Measurements from ENCODE around the gene SMTN.

The SMTN gene

DNA sequence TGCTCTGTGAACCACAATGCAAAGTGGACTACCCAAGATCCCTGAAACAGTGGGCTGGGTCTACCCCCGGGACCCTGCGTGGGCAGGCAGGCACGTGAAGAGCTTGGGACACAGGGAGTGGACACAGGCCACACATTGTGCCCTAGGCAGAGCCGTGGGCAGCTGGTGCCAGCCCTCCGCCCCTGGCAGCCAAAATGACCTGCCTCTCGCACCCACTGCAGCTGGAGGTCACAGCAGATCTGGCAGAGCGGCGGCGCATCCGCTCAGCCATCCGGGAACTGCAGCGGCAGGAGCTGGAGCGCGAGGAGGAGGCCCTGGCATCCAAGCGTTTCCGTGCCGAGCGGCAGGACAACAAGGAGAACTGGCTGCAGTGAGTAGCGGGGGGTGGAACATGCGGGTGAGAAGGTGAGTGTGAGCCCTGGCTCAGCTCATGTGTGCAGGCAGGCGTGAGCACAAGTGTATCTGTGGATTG lies 6.7 kb downstream of the SMTN start:
- no peak for DNase-seq (ENCODE audit: low read depth)
- no peak overlapping the region for H3K4me3 ChIP-seq (ENCODE audit: low read length)
- TF ChIP-seq, protein P1, sequence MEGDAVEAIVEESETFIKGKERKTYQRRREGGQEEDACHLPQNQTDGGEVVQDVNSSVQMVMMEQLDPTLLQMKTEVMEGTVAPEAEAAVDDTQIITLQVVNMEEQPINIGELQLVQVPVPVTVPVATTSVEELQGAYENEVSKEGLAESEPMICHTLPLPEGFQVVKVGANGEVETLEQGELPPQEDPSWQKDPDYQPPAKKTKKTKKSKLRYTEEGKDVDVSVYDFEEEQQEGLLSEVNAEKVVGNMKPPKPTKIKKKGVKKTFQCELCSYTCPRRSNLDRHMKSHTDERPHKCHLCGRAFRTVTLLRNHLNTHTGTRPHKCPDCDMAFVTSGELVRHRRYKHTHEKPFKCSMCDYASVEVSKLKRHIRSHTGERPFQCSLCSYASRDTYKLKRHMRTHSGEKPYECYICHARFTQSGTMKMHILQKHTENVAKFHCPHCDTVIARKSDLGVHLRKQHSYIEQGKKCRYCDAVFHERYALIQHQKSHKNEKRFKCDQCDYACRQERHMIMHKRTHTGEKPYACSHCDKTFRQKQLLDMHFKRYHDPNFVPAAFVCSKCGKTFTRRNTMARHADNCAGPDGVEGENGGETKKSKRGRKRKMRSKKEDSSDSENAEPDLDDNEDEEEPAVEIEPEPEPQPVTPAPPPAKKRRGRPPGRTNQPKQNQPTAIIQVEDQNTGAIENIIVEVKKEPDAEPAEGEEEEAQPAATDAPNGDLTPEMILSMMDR (conservative IDR thresholded peaks at IDR 0.05; ENCODE audit: low read length) = no peak

- TF ChIP-seq, protein P1 (conservative IDR thresholded peaks at IDR 0.05; ENCODE audit: low read length) = no peak
- no peak for DNase-seq (ENCODE audit: low read depth)
- H3K4me3 ChIP-seq (ENCODE audit: low read length) = no peak overlapping the region
Measured at GRCh38 chr22:31088233-31088986, 7.3 kb downstream of the SMTN start.

GRCh38 chr22:31089160-31090100 lies 8.3 kb downstream of the SMTN start:
- TF ChIP-seq, protein P1 (conservative IDR thresholded peaks at IDR 0.05; ENCODE audit: low read length) = peak; percentile 79
- no peak for DNase-seq (ENCODE audit: low read depth)
- no peak overlapping the region for H3K4me3 ChIP-seq (ENCODE audit: low read length)

- TF ChIP-seq, protein P1 (conservative IDR thresholded peaks at IDR 0.05; ENCODE audit: low read length) = no peak
- no peak overlapping the region for H3K4me3 ChIP-seq (ENCODE audit: low read length)
- no peak for DNase-seq (ENCODE audit: low read depth)
Measured at GRCh38 chr22:31090217-31091085, 9.3 kb downstream of the SMTN start.

GRCh38 chr22:31091106-31091975 lies 10.2 kb downstream of the SMTN start:
- H3K4me3 ChIP-seq (ENCODE audit: low read length) = no peak overlapping the region
- no peak for DNase-seq (ENCODE audit: low read depth)
- TF ChIP-seq, protein P1 (conservative IDR thresholded peaks at IDR 0.05; ENCODE audit: low read length) = no peak

- no peak for DNase-seq (ENCODE audit: low read depth)
- TF ChIP-seq, protein P1 (conservative IDR thresholded peaks at IDR 0.05; ENCODE audit: low read length) = no peak
- no peak overlapping the region for H3K4me3 ChIP-seq (ENCODE audit: low read length)
Measured at GRCh38 chr22:31092161-31092560, 11.0 kb downstream of the SMTN start.
